K562 (cell line): ENCODE measurements around the gene ZFP92. TPM values are rescaled to one million over a fixed set of nuclear protein-coding genes. Genes with fewer than 3 reads are reported as not detected.

ENCODE experiments used
- ATAC-seq: fragments of 200-7000 bp; cut with Tn5 transposase; 3 replicates; pipeline ENCODE4 v1.9.1; 2020; ENCODE audit warnings: moderate library complexity
- BruUV-seq: library from RNA; stranded (reverse); fragments of 400-500 nt; replicated peaks from 2 replicates; lab custom pipeline; 2021; lab: Mats Ljungman, UMichigan
- CTCF ChIA-PET: fragments of 300-600 bp; formaldehyde crosslinking; extraction: SDS; loops from one replicate; lab custom pipeline; 2021; ENCODE audit warnings: low intra/inter-chr PET ratio; lab: Yijun Ruan, JAX
- POLR2A ChIA-PET: fragments of 300-600, 350-650 bp; sonication (Branson Sonifier 250); formaldehyde crosslinking; extraction: SDS; loops from one replicate; lab custom pipeline; 2021; ENCODE audit warnings: antibody characterized with exemption, inconsistent platforms; lab: Yijun Ruan, JAX
- DNase-seq, 4 experiments: peaks; one replicate each; pipeline versions ENCODE4 v3.0.0 to v3.0.0-alpha.2; 2011 to 2018; ENCODE audit warnings: low spot score in 3 of 4, mixed read lengths in 3 of 4; ENCODE audit errors: extremely low read depth in 1 of 4
- FAIRE-seq: peaks from 2 replicates; lab custom pipeline; 2011; peaks lifted over from hg19 to GRCh38; lab: Jason Lieb, UNC
- H2AFZ ChIP-seq: 2 replicates; pipeline ENCODE4 v1.6.0; 2011; ENCODE audit warnings: low read depth, low read length, control low read depth, inconsistent platforms
- H3K27ac ChIP-seq: fragments of 200-600 bp; 3 replicates; pipeline ENCODE4 v1.8.0; 2011; ENCODE audit warnings: low read depth, mild to moderate bottlenecking, control low read depth, inconsistent platforms, low read length, moderate library complexity, mixed read lengths; ENCODE audit errors: extremely low read depth
- H3K27me3 ChIP-seq, 2 experiments: fragments of 300-600 bp in 1 of 2; 2 replicates in 1 of 2; 3 replicates in 1 of 2; pipeline versions ENCODE4 v1.6.0 to v1.8.0; 2011; ENCODE audit warnings: inconsistent platforms in 2 of 2, low read length in 2 of 2, mild to moderate bottlenecking in 1 of 2, mixed read lengths in 1 of 2, moderate library complexity in 1 of 2; ENCODE audit not compliant: control insufficient read depth in 2 of 2, insufficient read depth in 2 of 2
- H3K36me3 ChIP-seq: fragments of 300-600 bp; 3 replicates; pipeline ENCODE4 v1.8.0; 2011; ENCODE audit warnings: mild to moderate bottlenecking, low read length, inconsistent platforms; ENCODE audit not compliant: control insufficient read depth, insufficient read depth
- H3K4me1 ChIP-seq, 2 experiments: fragments of 200-600 bp in 1 of 2; replicated peaks in 1 of 2; 2 replicates in 1 of 2; 3 replicates in 1 of 2; pipeline versions ENCODE4 v1.5.1 to v1.8.0; 2011; ENCODE audit warnings: inconsistent platforms in 2 of 2, low read length in 2 of 2, mild to moderate bottlenecking in 1 of 2, mixed read lengths in 1 of 2, moderate library complexity in 1 of 2; ENCODE audit not compliant: control insufficient read depth in 2 of 2, insufficient read depth in 2 of 2
- H3K4me2 ChIP-seq: 2 replicates; pipeline ENCODE4 v1.6.1; 2011; ENCODE audit warnings: low read length, control low read depth, inconsistent platforms, mixed read lengths; ENCODE audit not compliant: insufficient read depth
- H3K4me3 ChIP-seq: fragments of 200-600 bp; sonication (generic), shearing (Covaris generic); 2 replicates; pipeline ENCODE4 v1.5.1; 2016; ENCODE audit warnings: control low read depth, inconsistent platforms
- H3K79me2 ChIP-seq: fragments of 200-600 bp; 3 replicates; pipeline ENCODE4 v1.8.0; 2011; ENCODE audit warnings: low read length, inconsistent platforms; ENCODE audit not compliant: control insufficient read depth, insufficient read depth
- H3K9ac ChIP-seq, 2 experiments: 2 replicates each; pipeline versions ENCODE4 v1.6.0 to v1.6.1; 2011; ENCODE audit warnings: low read depth in 2 of 2, low read length in 2 of 2, control low read depth in 1 of 2, inconsistent platforms in 1 of 2, mild to moderate bottlenecking in 1 of 2, mixed read lengths in 1 of 2; ENCODE audit not compliant: insufficient read depth in 1 of 2
- H3K9me1 ChIP-seq: one replicate; pipeline ENCODE4 v1.6.0; 2011; ENCODE audit warnings: inconsistent platforms, mild to moderate bottlenecking, low read length, moderate library complexity; ENCODE audit not compliant: control insufficient read depth, insufficient read depth
- H3K9me3 ChIP-seq: replicated peaks from 2 replicates; pipeline ENCODE4 v1.5.1; 2011; ENCODE audit warnings: low read depth, low read length, inconsistent platforms; ENCODE audit not compliant: control insufficient read depth, insufficient read depth
- H4K20me1 ChIP-seq: replicated peaks from 2 replicates; pipeline ENCODE4 v1.6.1; 2011; ENCODE audit warnings: low read length, inconsistent platforms, mixed read lengths; ENCODE audit not compliant: control insufficient read depth, insufficient read depth
- ATF1 ChIP-seq, 2 experiments: fragments of 450-650 bp in 1 of 2; IDR thresholded peaks; 2 replicates each; pipeline ENCODE4 v1.6.1; 2016; ENCODE audit warnings: missing compliant biosample characterization in 1 of 2, missing genetic modification characterization in 1 of 2
- HMGN3 ChIP-seq: IDR thresholded peaks from 2 replicates; pipeline ENCODE4 v1.6.1; 2011; ENCODE audit warnings: borderline replicate concordance, low read depth, mild to moderate bottlenecking, mixed read lengths, low read length; ENCODE audit not compliant: insufficient read length; ENCODE audit errors: extremely low read depth
- RBM39 ChIP-seq: fragments of 200-400 bp; formaldehyde crosslinking; optimal IDR thresholded peaks from 2 replicates; pipeline ENCODE3; 2018; ENCODE audit warnings: low read depth, low read length
- WGBS: fragments of 100-300 bp; shearing (Covaris generic); methylation state at CpG from one replicate; pipeline ENCODE4 v1.1.6; 2016; ENCODE audit warnings: low coverage, mixed read lengths; ENCODE audit not compliant: insufficient coverage; ENCODE audit errors: missing lambda C conversion rate; 5-methylcytosine and 5-hydroxymethylcytosine counted together
- in situ Hi-C: fragments of 300-500 bp; cut with MboI; formaldehyde crosslinking; loops from 4 replicates; pipeline ENCODE4 v1.15.0; 2018; ENCODE audit warnings: inconsistent platforms, mixed read lengths
- intact Hi-C: fragments of 100-400 bp; cut with micrococcal nuclease; formaldehyde crosslinking; loops from 2 replicates; pipeline ENCODE4 v1.14.2; 2022
- polyA plus RNA-seq, 8 experiments: library from polyadenylated mRNA; depleted of rRNA in 4 of 8; stranded (reverse) in 5 of 8; unstranded in 3 of 8; fragments of >200 nt; fragmentation: Nextera tagmentation in 2 of 8; fragmentation: Illumina TruSeq in 1 of 8; extraction: Ambion mirVana in 2 of 8; extraction: Trizol in 1 of 8; gene quantifications; 2 replicates each; pipeline versions ENCODE4 v1.2.1 to v1.2.3, GENCODE V29; 2011 to 2014; ENCODE audit warnings: inconsistent platforms in 1 of 8, missing spikeins in 1 of 8
- total RNA-seq, 7 experiments: library from RNA; depleted of rRNA in 6 of 7; stranded (reverse); fragments of >200 nt in 6 of 7; fragmentation: Illumina TruSeq in 2 of 7; extraction: Trizol in 2 of 7; gene quantifications; 2 replicates each; pipeline versions ENCODE4 v1.2.1 to v1.2.3, GENCODE V29; 2011 to 2021; ENCODE audit warnings: low replicate concordance in 1 of 7
- TF ChIP-seq, protein P1 (sequence below): fragments of 450-650 bp; IDR thresholded peaks from 2 replicates; pipeline ENCODE4 v1.6.1; 2017; ENCODE audit warnings: antibody characterized with exemption, mild to moderate bottlenecking
- TF ChIP-seq, protein P2 (sequence below): sonication (generic); formaldehyde crosslinking; IDR thresholded peaks from 2 replicates; pipeline ENCODE4 v1.8.1; 2023; ENCODE audit warnings: mild to moderate bottlenecking, missing genetic modification reagents
- TF ChIP-seq, protein P3 (sequence below): IDR thresholded peaks from 2 replicates; pipeline ENCODE4 v1.6.1; 2011; ENCODE audit not compliant: insufficient read length; ENCODE audit errors: extremely low read depth

Gene ZFP92
- total and polyA plus RNA-seq, 9 of the 15 experiments (the other 6 are each of a cell fraction or from before 2014, with no cell fraction given) = 0.32 to 3.3 (median 1.8) TPM

DNA sequence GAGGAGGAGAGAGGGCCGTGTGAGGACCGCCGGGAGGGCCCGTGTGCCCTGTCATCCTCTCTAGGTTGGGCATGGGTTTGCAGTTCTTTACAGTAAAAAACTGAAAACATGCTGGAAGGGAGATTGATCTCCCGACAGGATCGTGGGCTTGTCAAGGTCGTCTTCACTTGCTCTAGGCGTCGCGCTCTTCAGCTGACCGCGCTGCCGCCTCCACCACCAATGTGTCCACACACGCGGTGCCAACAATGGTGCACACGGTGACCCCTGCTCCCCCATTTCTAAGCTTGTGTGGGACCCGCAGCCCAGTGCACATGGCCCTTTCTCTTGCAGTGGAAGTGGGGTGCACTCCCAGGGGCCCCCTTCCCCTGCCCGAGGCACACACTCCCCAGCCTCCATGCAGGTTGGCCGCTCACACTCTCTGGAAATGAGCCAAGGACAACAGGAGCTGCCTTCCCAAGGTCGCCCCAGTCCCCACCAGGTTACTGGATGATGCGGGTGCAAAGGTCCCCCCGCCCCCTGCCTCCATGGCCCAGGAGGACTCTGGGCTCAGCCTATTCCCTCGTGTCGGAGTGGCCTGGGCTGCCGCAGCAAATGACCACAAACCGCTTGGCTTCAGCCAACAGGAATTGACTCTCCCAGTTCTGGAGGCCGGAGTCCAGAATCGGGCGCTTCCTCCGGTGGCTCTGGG is 1.7 kb upstream of the ZFP92 start:
- Histone ChIP-seq H3K9me1 (no peaks in the 10 kb centered on the region), H4K20me1 (no peaks in the 10 kb centered on the region), H3K4me3 (no peak overlapping the region), H3K27me3 (no peaks in the 10 kb centered on the region), H3K4me2 (no peak overlapping the region), H3K27ac (no peak overlapping the region), H3K36me3 (no peaks in the 10 kb centered on the region), H3K79me2 (peaks cover 9% of the 10 kb centered on the region), H2AFZ (no peak overlapping the region), H3K9me3 (no peaks in the 10 kb centered on the region), H3K9ac (peak overlapping the region in 1 of 2 experiments; percentile 58; a peak in 1 of 4 replicates), H3K4me1 (peaks cover 15 to 61% of the 10 kb centered on the region in 2 experiments; a peak in 4 of 5 replicates)
- no peak for FAIRE-seq
- ATAC-seq = no peak
- TF ChIP-seq, protein P1, sequence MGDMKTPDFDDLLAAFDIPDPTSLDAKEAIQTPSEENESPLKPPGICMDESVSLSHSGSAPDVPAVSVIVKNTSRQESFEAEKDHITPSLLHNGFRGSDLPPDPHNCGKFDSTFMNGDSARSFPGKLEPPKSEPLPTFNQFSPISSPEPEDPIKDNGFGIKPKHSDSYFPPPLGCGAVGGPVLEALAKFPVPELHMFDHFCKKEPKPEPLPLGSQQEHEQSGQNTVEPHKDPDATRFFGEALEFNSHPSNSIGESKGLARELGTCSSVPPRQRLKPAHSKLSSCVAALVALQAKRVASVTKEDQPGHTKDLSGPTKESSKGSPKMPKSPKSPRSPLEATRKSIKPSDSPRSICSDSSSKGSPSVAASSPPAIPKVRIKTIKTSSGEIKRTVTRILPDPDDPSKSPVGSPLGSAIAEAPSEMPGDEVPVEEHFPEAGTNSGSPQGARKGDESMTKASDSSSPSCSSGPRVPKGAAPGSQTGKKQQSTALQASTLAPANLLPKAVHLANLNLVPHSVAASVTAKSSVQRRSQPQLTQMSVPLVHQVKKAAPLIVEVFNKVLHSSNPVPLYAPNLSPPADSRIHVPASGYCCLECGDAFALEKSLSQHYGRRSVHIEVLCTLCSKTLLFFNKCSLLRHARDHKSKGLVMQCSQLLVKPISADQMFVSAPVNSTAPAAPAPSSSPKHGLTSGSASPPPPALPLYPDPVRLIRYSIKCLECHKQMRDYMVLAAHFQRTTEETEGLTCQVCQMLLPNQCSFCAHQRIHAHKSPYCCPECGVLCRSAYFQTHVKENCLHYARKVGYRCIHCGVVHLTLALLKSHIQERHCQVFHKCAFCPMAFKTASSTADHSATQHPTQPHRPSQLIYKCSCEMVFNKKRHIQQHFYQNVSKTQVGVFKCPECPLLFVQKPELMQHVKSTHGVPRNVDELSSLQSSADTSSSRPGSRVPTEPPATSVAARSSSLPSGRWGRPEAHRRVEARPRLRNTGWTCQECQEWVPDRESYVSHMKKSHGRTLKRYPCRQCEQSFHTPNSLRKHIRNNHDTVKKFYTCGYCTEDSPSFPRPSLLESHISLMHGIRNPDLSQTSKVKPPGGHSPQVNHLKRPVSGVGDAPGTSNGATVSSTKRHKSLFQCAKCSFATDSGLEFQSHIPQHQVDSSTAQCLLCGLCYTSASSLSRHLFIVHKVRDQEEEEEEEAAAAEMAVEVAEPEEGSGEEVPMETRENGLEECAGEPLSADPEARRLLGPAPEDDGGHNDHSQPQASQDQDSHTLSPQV = no peak
- TF ChIP-seq, protein P2, sequence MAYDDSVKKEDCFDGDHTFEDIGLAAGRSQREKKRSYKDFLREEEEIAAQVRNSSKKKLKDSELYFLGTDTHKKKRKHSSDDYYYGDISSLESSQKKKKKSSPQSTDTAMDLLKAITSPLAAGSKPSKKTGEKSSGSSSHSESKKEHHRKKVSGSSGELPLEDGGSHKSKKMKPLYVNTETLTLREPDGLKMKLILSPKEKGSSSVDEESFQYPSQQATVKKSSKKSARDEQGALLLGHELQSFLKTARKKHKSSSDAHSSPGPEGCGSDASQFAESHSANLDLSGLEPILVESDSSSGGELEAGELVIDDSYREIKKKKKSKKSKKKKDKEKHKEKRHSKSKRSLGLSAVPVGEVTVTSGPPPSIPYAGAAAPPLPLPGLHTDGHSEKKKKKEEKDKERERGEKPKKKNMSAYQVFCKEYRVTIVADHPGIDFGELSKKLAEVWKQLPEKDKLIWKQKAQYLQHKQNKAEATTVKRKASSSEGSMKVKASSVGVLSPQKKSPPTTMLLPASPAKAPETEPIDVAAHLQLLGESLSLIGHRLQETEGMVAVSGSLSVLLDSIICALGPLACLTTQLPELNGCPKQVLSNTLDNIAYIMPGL (CRISPR knock-in tag) = no peak
- TF ChIP-seq HMGN3 (no peak), ATF1 (CRISPR knock-in tag; IDR thresholded peaks at IDR 0.05) (no peak), ATF1 (tag; IDR thresholded peaks at IDR 0.05) (no peak), RBM39 (no peak)
- TF ChIP-seq, protein P3, sequence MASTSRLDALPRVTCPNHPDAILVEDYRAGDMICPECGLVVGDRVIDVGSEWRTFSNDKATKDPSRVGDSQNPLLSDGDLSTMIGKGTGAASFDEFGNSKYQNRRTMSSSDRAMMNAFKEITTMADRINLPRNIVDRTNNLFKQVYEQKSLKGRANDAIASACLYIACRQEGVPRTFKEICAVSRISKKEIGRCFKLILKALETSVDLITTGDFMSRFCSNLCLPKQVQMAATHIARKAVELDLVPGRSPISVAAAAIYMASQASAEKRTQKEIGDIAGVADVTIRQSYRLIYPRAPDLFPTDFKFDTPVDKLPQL = no peak
- 71% methylated on average over 7 of the region's 30 CpGs for WGBS
- in situ Hi-C loops (no loop called here), intact Hi-C loops (no loop called here)
- BruUV-seq = no TSS peak
- CTCF ChIA-PET = no interaction called here
- POLR2A ChIA-PET = interaction anchor here (0.6 kb wide), 1 partner anchor 378 kb away, joined by 3 read pairs; no protein-coding TSS in a partner anchor
- no peak for DNase-seq
